HG03045 (cell line): Measurements from ENCODE around the gene ASPG.
A peak's percentile ranks its signal among the peaks of the same experiment; 100 is the strongest.

Experiments
- ATAC-seq: cut with Tn5 transposase; IDR thresholded peaks from one replicate; pipeline ENCODE4 v1.9.1; 2021; ENCODE audit warnings: mild to moderate bottlenecking, moderate library complexity; ENCODE audit not compliant: unreplicated experiment

Gene ASPG

GRCh38 chr14:104075530-104076151 lies 9.9 kb upstream of the ASPG start:
- no peak for ATAC-seq

- no peak for ATAC-seq
Measured at GRCh38 chr14:104076743-104077142, 8.8 kb upstream of the ASPG start.

- ATAC-seq = peak; percentile 77
Measured at GRCh38 chr14:104078031-104078455, 7.5 kb upstream of the ASPG start.

- ATAC-seq = no peak
Measured at GRCh38 chr14:104080376-104081260, 4.9 kb upstream of the ASPG start.

GRCh38 chr14:104081261-104081835 lies 4.2 kb upstream of the ASPG start:
- ATAC-seq = no peak

GRCh38 chr14:104081951-104082464 lies 3.5 kb upstream of the ASPG start:
- no peak for ATAC-seq

- no peak for ATAC-seq
Measured at GRCh38 chr14:104082807-104083206, 2.7 kb upstream of the ASPG start.

GRCh38 chr14:104084251-104085002 lies 1.1 kb upstream of the ASPG start:
- no peak for ATAC-seq

- no peak for ATAC-seq
Measured at GRCh38 chr14:104085889-104086201, 345 bp downstream of the ASPG start.

- no peak for ATAC-seq
Measured at GRCh38 chr14:104086210-104086660, 735 bp downstream of the ASPG start.

- ATAC-seq = no peak
Measured at GRCh38 chr14:104086661-104087461, 1.4 kb downstream of the ASPG start.

GRCh38 chr14:104087505-104087904 lies 2.0 kb downstream of the ASPG start:
- no peak for ATAC-seq

GRCh38 chr14:104087981-104088850 lies 2.7 kb downstream of the ASPG start:
- ATAC-seq = no peak

GRCh38 chr14:104090071-104090748 lies 4.7 kb downstream of the ASPG start:
- ATAC-seq = no peak

- no peak for ATAC-seq
Measured at GRCh38 chr14:104091061-104091926, 5.8 kb downstream of the ASPG start.

- no peak for ATAC-seq
Measured at GRCh38 chr14:104091927-104092771, 6.6 kb downstream of the ASPG start.

- ATAC-seq = no peak
Measured at GRCh38 chr14:104092931-104093365, 7.4 kb downstream of the ASPG start.
